Measurements from ENCODE around the gene KRT84. TPM values are rescaled to one million over a fixed set of nuclear protein-coding genes. Genes with fewer than 3 reads are reported as not detected.

The KRT84 gene
- total RNA-seq, 4 donors from 2014 or later: not detected

DNA sequence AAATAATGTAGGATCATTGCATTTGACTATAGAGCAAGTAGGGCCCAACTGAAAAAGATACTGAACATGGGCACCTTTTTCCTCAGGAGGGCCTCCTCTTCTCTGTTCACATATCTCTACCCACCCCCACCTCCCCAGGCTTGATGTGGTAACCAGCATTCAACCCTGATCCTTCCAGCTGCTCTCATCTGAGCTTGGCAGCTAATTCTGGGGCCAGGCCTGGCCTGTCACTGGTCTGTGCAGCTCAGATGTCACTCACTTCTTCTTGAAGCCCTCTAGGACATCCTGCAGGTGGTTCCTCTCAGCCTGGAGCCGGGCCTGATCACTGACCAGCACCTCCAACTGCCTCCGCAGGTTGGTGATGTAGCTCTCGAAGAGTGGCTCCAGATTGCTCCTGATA, 2.1 kb downstream of the KRT84 start:
- TF ChIP-seq POLR2A (IDR thresholded peaks at IDR 0.05): no peak
- TF ChIP-seq, protein P1, sequence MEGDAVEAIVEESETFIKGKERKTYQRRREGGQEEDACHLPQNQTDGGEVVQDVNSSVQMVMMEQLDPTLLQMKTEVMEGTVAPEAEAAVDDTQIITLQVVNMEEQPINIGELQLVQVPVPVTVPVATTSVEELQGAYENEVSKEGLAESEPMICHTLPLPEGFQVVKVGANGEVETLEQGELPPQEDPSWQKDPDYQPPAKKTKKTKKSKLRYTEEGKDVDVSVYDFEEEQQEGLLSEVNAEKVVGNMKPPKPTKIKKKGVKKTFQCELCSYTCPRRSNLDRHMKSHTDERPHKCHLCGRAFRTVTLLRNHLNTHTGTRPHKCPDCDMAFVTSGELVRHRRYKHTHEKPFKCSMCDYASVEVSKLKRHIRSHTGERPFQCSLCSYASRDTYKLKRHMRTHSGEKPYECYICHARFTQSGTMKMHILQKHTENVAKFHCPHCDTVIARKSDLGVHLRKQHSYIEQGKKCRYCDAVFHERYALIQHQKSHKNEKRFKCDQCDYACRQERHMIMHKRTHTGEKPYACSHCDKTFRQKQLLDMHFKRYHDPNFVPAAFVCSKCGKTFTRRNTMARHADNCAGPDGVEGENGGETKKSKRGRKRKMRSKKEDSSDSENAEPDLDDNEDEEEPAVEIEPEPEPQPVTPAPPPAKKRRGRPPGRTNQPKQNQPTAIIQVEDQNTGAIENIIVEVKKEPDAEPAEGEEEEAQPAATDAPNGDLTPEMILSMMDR (IDR thresholded peaks at IDR 0.05): no peak
- Histone ChIP-seq H3K36me3 (no peaks in the 10 kb centered on the region), H3K27ac (no peak overlapping the region), H3K9me3 (no peaks in the 10 kb centered on the region), H3K4me3 (no peak overlapping the region), H3K4me1 (no peaks in the 10 kb centered on the region), H3K27me3 (no peaks in the 10 kb centered on the region)
- DNase-seq: peak in 1 of 3 donors; percentile 15

DNA sequence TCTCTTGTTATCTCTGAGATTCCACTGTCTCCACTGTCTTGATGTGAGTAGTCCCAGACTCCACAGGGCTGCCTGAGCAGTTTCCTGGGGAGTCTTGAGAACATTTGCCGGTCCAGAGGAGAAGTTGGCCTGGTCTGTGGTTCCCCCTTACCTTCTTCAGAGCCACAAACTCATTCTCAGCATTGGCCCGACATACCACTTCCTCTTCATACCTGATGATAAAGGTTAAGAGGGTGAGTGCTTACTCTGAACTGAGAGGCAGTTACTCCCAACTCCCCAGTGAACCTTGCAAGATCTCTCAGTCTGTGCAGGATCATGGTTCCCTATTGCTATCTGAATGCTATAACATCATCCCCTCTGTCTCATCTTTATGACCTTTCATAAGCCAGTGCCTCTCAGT, 2.6 kb downstream of the KRT84 start:
- H3K9me3 ChIP-seq: no peaks in the 10 kb centered on the region
- no peak overlapping the region for H3K27ac ChIP-seq
- H3K36me3 ChIP-seq: no peaks in the 10 kb centered on the region
- no peak for DNase-seq
- no peaks in the 10 kb centered on the region for H3K4me1 ChIP-seq
- H3K27me3 ChIP-seq: no peaks in the 10 kb centered on the region
- TF ChIP-seq POLR2A (IDR thresholded peaks at IDR 0.05): no peak
- TF ChIP-seq, protein P1 (IDR thresholded peaks at IDR 0.05): no peak
- no peak overlapping the region for H3K4me3 ChIP-seq

DNA sequence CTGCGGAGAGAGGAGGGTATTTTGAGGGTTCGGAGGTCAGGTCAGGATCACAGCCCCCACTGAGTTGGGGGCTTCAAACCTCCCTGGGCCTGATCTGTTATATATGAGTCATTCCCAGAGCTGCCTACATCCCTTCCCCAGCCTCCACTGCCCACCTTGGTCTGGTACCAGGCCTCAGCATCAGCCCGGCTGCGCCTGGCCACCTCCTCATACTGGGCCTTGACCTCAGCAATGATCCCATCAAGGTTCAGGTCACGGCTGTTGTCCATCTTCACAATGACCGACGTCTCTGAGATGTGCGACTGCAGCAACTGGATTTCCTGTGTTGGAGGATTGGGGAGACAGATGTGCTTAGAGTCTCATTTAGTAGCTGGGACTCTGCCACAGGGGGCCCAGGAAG, 4.2 kb downstream of the KRT84 start:
- H3K9me3 ChIP-seq: no peaks in the 10 kb centered on the region
- H3K27ac ChIP-seq: no peak overlapping the region
- H3K4me3 ChIP-seq: no peak overlapping the region
- TF ChIP-seq POLR2A (IDR thresholded peaks at IDR 0.05): no peak
- TF ChIP-seq, protein P1 (IDR thresholded peaks at IDR 0.05): no peak
- H3K4me1 ChIP-seq: no peaks in the 10 kb centered on the region
- H3K27me3 ChIP-seq: no peaks in the 10 kb centered on the region
- H3K36me3 ChIP-seq: no peaks in the 10 kb centered on the region
- DNase-seq: no peak

DNA sequence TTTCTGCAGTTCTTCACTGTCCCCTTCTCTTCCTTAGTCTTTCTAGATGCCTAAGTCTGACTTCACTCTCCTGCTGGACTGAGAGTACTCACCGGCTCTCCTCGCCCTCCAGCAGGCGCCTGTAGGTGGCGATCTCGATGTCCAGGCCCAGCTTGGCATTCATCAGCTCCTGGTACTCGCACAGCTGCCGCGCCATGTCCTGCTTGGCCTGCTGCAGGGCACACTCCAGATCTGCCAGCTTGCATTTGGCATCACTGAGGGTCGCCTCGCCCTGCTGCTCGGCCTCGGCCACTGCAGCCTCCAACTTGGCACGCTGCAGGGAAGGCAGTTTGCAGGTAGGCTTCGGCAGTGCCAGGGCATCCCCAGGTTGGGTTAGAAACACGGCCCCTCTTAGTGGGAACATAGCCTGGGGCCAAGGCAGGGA, 5.2 kb downstream of the KRT84 start:
- Histone ChIP-seq H3K27me3 (no peaks in the 10 kb centered on the region), H3K4me3 (no peak overlapping the region), H3K9me3 (no peaks in the 10 kb centered on the region), H3K4me1 (no peaks in the 10 kb centered on the region), H3K36me3 (no peaks in the 10 kb centered on the region), H3K27ac (no peak overlapping the region)
- TF ChIP-seq POLR2A (IDR thresholded peaks at IDR 0.05): no peak
- TF ChIP-seq, protein P1 (IDR thresholded peaks at IDR 0.05): peak in 4 of 6 experiments; percentile 22 to 58 (median 48)
- peak in 1 of 3 donors; percentile 63 for DNase-seq

DNA sequence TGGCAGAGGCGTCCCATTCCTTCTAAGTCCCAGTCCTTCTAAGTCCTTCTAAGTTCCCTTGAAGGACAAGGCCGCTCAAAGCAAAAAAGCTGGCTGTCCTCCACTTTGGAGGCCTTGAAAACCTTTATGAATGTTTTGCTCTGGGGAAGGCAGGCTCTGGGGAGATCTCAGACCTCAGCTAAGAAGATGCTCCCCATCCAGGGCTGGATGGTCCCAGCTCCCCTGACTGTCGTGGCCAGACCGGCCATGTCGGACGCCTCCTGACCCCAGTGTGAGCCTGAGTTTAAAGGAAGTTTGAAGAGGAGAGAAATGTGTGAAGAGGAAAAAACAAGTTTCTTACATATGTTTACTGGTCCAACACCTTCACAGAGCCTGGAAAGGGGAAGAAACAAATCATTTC, 5.9 kb downstream of the KRT84 start:
- no peak overlapping the region for H3K4me3 ChIP-seq
- TF ChIP-seq POLR2A (IDR thresholded peaks at IDR 0.05): no peak
- TF ChIP-seq, protein P1 (IDR thresholded peaks at IDR 0.05): no peak
- H3K4me1 ChIP-seq: no peaks in the 10 kb centered on the region
- H3K27ac ChIP-seq: no peak overlapping the region
- no peaks in the 10 kb centered on the region for H3K36me3 ChIP-seq
- no peaks in the 10 kb centered on the region for H3K9me3 ChIP-seq
- DNase-seq: no peak
- no peaks in the 10 kb centered on the region for H3K27me3 ChIP-seq

DNA sequence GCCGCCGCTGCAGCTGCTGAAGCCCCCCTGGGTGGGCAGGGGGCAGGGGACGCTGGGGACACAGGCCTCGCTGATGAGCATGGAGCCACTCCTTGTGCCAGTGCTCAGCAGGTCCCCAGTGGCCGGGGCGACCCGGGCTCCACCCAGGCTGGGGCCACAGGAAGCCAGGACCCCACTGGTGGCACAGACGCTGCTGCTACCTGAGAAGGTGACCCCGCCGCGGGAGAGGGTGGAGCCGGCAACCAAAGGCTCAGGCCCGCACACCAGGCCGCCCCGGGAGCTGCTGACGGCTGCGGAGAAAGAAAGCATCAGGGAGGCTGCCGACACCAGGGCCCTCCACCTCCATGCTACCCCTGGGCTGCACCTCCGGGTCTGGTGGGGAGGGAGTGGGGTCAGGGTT, 7.4 kb downstream of the KRT84 start:
- H3K27ac ChIP-seq: no peak overlapping the region
- no peaks in the 10 kb centered on the region for H3K27me3 ChIP-seq
- no peak for DNase-seq
- TF ChIP-seq POLR2A (IDR thresholded peaks at IDR 0.05): no peak
- TF ChIP-seq, protein P1 (IDR thresholded peaks at IDR 0.05): no peak
- H3K4me1 ChIP-seq: no peaks in the 10 kb centered on the region
- H3K9me3 ChIP-seq: no peaks in the 10 kb centered on the region
- H3K36me3 ChIP-seq: no peaks in the 10 kb centered on the region
- H3K4me3 ChIP-seq: no peak overlapping the region
